Measurements from ENCODE around the gene FNBP1L.

GRCh38 chr1:93434987-93435386 is 12.9 kb upstream of the FNBP1L start:
- TF ChIP-seq CTCF (IDR thresholded peaks at IDR 0.05): no peak
- TF ChIP-seq EZH2 (IDR thresholded peaks at IDR 0.05): no peak

Data from neural progenitor cell (in vitro differentiated cells).